ENCODE measurements around the gene HACD4. TPM values are rescaled to one million over a fixed set of nuclear protein-coding genes. Genes with fewer than 3 reads are reported as not detected.
A peak's percentile ranks its signal among the peaks of the same experiment; 100 is the strongest.

Gene HACD4
- total RNA-seq, 1 donor from 2014 or later, result 0.46 TPM

DNA sequence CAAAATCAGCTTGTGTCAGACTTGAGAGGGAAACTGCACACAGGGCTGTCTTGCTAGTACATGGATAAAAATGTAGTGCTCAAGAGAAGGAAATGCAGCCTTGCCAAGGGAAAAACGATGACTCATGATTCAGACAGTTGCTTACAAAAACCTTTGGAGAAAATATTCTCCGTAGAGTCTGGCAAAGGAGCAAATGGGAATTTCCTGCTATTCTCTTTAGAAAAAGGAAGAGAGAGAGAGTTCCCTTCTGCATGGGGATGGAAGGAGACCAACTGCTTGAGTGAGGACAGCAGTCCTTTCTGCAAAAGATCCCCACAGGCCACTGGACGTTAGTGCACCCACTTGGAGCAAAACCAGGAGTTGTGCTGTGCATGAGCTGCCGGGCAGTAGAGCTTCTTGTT is 38.7 kb upstream of the HACD4 start:
- H3K4me3 ChIP-seq (ENCODE audit: low read depth, low read length), result no peak overlapping the region
- H3K27me3 ChIP-seq (ENCODE audit: control insufficient read depth, insufficient read depth, low read length), result no peaks in the 10 kb centered on the region
- TF ChIP-seq, protein P1, sequence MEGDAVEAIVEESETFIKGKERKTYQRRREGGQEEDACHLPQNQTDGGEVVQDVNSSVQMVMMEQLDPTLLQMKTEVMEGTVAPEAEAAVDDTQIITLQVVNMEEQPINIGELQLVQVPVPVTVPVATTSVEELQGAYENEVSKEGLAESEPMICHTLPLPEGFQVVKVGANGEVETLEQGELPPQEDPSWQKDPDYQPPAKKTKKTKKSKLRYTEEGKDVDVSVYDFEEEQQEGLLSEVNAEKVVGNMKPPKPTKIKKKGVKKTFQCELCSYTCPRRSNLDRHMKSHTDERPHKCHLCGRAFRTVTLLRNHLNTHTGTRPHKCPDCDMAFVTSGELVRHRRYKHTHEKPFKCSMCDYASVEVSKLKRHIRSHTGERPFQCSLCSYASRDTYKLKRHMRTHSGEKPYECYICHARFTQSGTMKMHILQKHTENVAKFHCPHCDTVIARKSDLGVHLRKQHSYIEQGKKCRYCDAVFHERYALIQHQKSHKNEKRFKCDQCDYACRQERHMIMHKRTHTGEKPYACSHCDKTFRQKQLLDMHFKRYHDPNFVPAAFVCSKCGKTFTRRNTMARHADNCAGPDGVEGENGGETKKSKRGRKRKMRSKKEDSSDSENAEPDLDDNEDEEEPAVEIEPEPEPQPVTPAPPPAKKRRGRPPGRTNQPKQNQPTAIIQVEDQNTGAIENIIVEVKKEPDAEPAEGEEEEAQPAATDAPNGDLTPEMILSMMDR (IDR thresholded peaks at IDR 0.05; ENCODE audit: insufficient read depth, low read length, poor library complexity, severe bottlenecking), result peak; percentile 9
- peak; percentile 88 for DNase-seq (ENCODE audit: low read depth)
- no peaks in the 10 kb centered on the region for H3K36me3 ChIP-seq (ENCODE audit: control insufficient read depth, insufficient read depth, low read length)

DNA sequence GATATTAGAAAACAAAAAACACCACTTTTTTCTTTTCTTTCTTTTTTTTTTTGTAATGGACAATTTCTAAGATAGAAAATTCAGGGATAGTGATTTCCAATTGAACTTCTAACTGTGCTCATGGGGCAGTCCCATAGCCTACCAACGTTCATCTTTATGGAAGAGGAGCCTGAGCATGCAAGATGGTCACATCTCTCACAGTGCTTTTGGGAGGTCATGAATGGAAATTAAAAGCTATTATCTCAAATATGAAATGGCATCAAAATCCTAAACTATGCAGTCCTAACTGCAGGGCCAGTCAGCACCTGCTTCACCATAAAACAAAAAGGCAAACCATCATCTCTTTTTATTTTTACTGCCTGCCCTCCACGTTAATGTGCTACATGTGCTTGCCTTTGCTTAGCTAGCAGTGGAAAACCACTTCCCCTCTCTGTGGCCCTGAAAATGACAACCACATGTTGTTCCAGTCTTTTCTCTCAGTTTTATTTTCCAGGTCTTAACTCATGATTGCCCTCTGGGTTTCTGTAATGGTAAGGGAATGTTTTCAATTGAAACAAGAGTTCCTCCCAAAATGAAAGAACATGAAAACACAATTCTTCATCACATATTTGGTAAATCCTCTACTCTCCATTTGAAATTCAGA is 29.6 kb upstream of the HACD4 start:
- DNase-seq (ENCODE audit: low read depth), result no peak
- TF ChIP-seq, protein P1 (IDR thresholded peaks at IDR 0.05; ENCODE audit: insufficient read depth, low read length, poor library complexity, severe bottlenecking), result no peak
- Histone ChIP-seq H3K36me3 (ENCODE audit: control insufficient read depth, insufficient read depth, low read length) (no peaks in the 10 kb centered on the region), H3K4me3 (ENCODE audit: low read depth, low read length) (no peak overlapping the region), H3K27me3 (ENCODE audit: control insufficient read depth, insufficient read depth, low read length) (no peaks in the 10 kb centered on the region)

DNA sequence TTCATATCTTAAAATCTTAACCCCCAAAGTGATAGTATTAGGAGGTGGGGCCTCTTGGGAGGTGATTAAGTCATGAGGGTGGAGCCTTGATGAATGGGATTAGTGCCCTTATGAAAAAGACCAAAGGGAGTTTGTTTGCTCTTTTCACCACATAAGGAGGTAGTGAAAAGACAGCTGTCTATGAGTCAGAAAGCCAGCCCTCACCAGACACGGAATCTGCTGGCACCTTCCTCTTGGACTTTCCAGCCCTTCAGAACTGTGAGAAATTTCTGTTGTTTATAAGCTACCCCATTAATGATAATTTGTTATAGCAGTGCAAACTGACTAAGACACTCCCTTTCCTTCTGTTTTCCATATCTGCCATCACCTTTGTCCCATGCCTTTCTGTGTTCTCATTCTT is 25.5 kb upstream of the HACD4 start:
- DNase-seq (ENCODE audit: low read depth), result peak; percentile 14
- no peaks in the 10 kb centered on the region for H3K36me3 ChIP-seq (ENCODE audit: control insufficient read depth, insufficient read depth, low read length)
- TF ChIP-seq, protein P1 (IDR thresholded peaks at IDR 0.05; ENCODE audit: insufficient read depth, low read length, poor library complexity, severe bottlenecking), result no peak
- H3K4me3 ChIP-seq (ENCODE audit: low read depth, low read length), result no peak overlapping the region
- H3K27me3 ChIP-seq (ENCODE audit: control insufficient read depth, insufficient read depth, low read length), result no peaks in the 10 kb centered on the region

DNA sequence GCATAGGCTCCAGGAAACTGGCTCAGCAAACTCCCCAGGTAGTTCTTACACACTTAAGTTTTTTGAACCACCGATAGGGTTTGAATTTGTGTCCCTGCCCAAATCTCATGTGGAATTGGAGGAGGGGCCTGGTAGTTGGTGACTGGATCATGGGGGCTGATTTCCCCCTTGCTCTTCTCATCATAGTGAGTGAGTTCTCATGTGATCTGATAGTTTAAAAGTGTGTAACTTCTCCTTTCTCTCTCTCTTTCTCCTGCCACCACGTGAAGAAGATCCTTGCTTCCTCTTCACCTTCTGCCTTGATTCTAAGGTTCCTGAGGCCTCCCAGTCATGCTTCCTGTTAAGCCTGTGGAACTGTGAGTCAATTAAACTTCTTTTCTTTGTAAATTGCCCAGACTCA is 22.4 kb upstream of the HACD4 start:
- TF ChIP-seq, protein P1 (IDR thresholded peaks at IDR 0.05; ENCODE audit: insufficient read depth, low read length, poor library complexity, severe bottlenecking), result no peak
- Histone ChIP-seq H3K4me3 (ENCODE audit: low read depth, low read length) (no peak overlapping the region), H3K36me3 (ENCODE audit: control insufficient read depth, insufficient read depth, low read length) (no peaks in the 10 kb centered on the region), H3K27me3 (ENCODE audit: control insufficient read depth, insufficient read depth, low read length) (no peaks in the 10 kb centered on the region)
- no peak for DNase-seq (ENCODE audit: low read depth)

DNA sequence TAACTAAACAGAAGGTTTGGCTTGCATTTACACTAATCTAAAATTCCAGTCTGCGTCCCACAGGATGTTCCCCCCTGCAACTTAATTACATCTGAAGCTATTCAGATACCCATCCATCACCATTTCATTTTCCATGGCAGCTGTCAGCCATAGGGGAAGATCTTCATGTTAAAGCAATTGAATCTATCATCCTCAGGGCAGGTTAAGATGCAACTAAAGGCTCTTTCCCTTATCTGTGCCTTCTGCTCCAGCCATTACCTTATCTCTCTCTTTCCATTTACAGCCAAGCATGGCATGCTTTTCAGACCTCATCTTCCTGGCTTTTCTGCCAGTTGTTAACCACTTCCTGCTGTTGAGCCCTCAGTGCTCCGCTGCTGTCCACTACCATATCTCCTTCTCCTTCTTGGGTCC is 15.8 kb upstream of the HACD4 start:
- no peak overlapping the region for H3K4me3 ChIP-seq (ENCODE audit: low read depth, low read length)
- DNase-seq (ENCODE audit: low read depth), result no peak
- H3K36me3 ChIP-seq (ENCODE audit: control insufficient read depth, insufficient read depth, low read length), result no peaks in the 10 kb centered on the region
- TF ChIP-seq, protein P1 (IDR thresholded peaks at IDR 0.05; ENCODE audit: insufficient read depth, low read length, poor library complexity, severe bottlenecking), result no peak
- H3K27me3 ChIP-seq (ENCODE audit: control insufficient read depth, insufficient read depth, low read length), result no peaks in the 10 kb centered on the region

DNA sequence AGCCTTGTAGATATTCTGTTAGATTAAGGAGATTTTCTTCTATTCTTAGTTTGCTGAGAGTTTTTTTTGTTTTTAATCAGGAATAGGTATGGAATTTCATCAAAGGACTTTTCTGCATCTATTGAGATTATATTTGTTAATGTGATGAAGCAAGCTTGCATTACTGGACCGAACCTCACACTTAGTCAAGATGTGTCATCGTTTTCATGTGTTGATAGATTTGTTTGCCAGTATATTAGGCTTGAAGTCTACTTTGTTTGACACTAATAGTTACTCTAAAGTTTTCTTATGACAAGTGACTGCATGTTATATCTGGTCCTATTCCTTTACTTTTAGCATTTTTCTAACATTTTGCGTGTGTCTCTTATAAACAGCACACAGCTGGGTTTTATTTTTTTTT is 12.4 kb upstream of the HACD4 start:
- Histone ChIP-seq H3K4me3 (ENCODE audit: low read depth, low read length) (no peak overlapping the region), H3K36me3 (ENCODE audit: control insufficient read depth, insufficient read depth, low read length) (no peaks in the 10 kb centered on the region), H3K27me3 (ENCODE audit: control insufficient read depth, insufficient read depth, low read length) (no peaks in the 10 kb centered on the region)
- TF ChIP-seq, protein P1 (IDR thresholded peaks at IDR 0.05; ENCODE audit: insufficient read depth, low read length, poor library complexity, severe bottlenecking), result no peak
- no peak for DNase-seq (ENCODE audit: low read depth)

Data from kidney epithelial cell (primary cell).